Stomach smooth muscle (tissue), 2 donors: ENCODE data around the gene POPDC2.
A peak's percentile ranks its signal among the peaks of the same experiment; 100 is the strongest.

Experiments used
- H3K27ac ChIP-seq: one replicate; pipeline ENCODE4 v1.7.0; 2013; ENCODE audit warnings: mild to moderate bottlenecking, low read length, inconsistent platforms
- H3K27me3 ChIP-seq, 2 donors: one replicate each; pipeline ENCODE4 v1.7.0; 2013; ENCODE audit warnings: low read length in 2 of 2; ENCODE audit not compliant: insufficient read depth in 2 of 2, control insufficient read depth in 1 of 2
- H3K36me3 ChIP-seq, 2 donors: one replicate each; pipeline ENCODE4 v1.7.0; 2013; ENCODE audit warnings: low read length in 2 of 2; ENCODE audit not compliant: control insufficient read depth in 2 of 2, insufficient read depth in 2 of 2
- H3K4me1 ChIP-seq: one replicate; pipeline ENCODE4 v1.7.0; 2013; ENCODE audit warnings: low read length; ENCODE audit not compliant: control insufficient read depth, insufficient read depth
- H3K4me3 ChIP-seq, 2 donors: one replicate each; pipeline ENCODE4 v1.7.0; 2013; ENCODE audit warnings: low read length in 2 of 2
- H3K9ac ChIP-seq, 2 donors: one replicate each; pipeline ENCODE4 v1.7.0; 2013; ENCODE audit warnings: low read length in 2 of 2, mild to moderate bottlenecking in 1 of 2
- H3K9me3 ChIP-seq, 2 donors: one replicate each; pipeline ENCODE4 v1.7.0; 2013; ENCODE audit warnings: low read length in 2 of 2; ENCODE audit not compliant: control insufficient read depth in 2 of 2
- donor health status: healthy.
- donor health status: Pancreatic carcinoma.

Gene POPDC2

DNA sequence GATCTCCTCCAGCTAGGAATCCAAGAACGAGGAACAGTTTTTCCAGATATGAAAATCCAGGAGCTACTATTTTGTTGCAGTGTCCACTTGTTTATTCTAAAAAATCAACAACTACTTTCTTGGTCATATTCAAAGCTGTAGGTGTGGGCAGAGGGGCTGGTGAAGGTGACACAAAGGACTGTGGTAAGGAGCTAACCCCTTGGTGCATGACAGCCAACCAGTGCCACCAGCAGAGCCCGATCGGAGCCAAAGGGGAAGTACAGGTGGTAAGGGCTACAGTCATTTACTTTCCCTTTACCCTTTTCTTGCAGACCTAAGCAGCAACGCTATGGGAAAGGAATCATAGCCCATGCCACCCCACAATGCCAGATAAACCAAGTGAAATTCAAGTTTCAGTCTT, 32.0 kb downstream of the POPDC2 start:
- H3K36me3 ChIP-seq, result no peaks in the 10 kb centered on the region
- H3K9me3 ChIP-seq, result no peaks in the 10 kb centered on the region
- no peaks in the 10 kb centered on the region for H3K27me3 ChIP-seq
- no peak overlapping the region for H3K27ac ChIP-seq
- no peak overlapping the region for H3K4me3 ChIP-seq
- H3K9ac ChIP-seq, result no peak overlapping the region
- peaks cover 11% of the 10 kb centered on the region for H3K4me1 ChIP-seq

DNA sequence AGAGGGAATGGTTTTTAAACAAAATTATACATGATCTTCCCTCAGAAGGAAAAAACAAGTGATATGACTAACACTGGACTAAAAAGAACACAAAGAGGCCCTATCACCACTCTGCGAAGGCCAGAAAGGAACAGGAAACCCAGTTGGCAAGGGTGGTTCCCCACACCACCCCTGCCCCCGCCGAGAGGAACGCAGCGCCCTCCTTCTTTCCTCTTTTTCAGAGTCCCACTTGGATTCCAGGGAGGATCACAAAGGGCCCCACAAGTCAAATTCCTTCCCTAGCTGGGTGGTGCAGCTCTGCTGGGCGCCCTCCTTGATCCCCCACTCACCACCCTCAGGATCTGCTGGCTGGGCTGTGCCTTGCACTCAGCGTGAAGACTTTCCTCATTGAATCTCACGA, 32.9 kb downstream of the POPDC2 start:
- Histone ChIP-seq H3K9me3 (no peaks in the 10 kb centered on the region), H3K36me3 (no peaks in the 10 kb centered on the region), H3K4me1 (peaks cover 11% of the 10 kb centered on the region), H3K4me3 (no peak overlapping the region), H3K27ac (peak overlapping the region; percentile 24), H3K9ac (no peak overlapping the region), H3K27me3 (no peaks in the 10 kb centered on the region)

- Histone ChIP-seq H3K4me1 (peaks cover 11% of the 10 kb centered on the region), H3K36me3 (no peaks in the 10 kb centered on the region), H3K9ac (no peak overlapping the region), H3K27me3 (no peaks in the 10 kb centered on the region), H3K9me3 (no peaks in the 10 kb centered on the region), H3K4me3 (no peak overlapping the region), H3K27ac (no peak overlapping the region)
Observed at GRCh38 chr3:119626196-119626595, 34.2 kb downstream of the POPDC2 start.

GRCh38 chr3:119625451-119626153, 34.8 kb downstream of the POPDC2 start:
- no peak overlapping the region for H3K27ac ChIP-seq
- H3K4me3 ChIP-seq, result no peak overlapping the region
- no peaks in the 10 kb centered on the region for H3K9me3 ChIP-seq
- H3K4me1 ChIP-seq, result peaks cover 9% of the 10 kb centered on the region
- H3K9ac ChIP-seq, result no peak overlapping the region
- no peaks in the 10 kb centered on the region for H3K27me3 ChIP-seq
- no peaks in the 10 kb centered on the region for H3K36me3 ChIP-seq

- H3K4me1 ChIP-seq, result peaks cover 3% of the 10 kb centered on the region
- H3K27ac ChIP-seq, result no peak overlapping the region
- H3K4me3 ChIP-seq, result no peak overlapping the region
- H3K9ac ChIP-seq, result no peak overlapping the region
- H3K27me3 ChIP-seq, result no peaks in the 10 kb centered on the region
- no peaks in the 10 kb centered on the region for H3K36me3 ChIP-seq
- no peaks in the 10 kb centered on the region for H3K9me3 ChIP-seq
Observed at GRCh38 chr3:119624002-119624720, 36.2 kb downstream of the POPDC2 start.

- H3K4me3 ChIP-seq, result no peak overlapping the region
- no peaks in the 10 kb centered on the region for H3K9me3 ChIP-seq
- H3K36me3 ChIP-seq, result no peaks in the 10 kb centered on the region
- H3K27me3 ChIP-seq, result no peaks in the 10 kb centered on the region
- H3K4me1 ChIP-seq, result no peaks in the 10 kb centered on the region
- no peak overlapping the region for H3K9ac ChIP-seq
- no peak overlapping the region for H3K27ac ChIP-seq
Observed at GRCh38 chr3:119620899-119621298, 39.5 kb downstream of the POPDC2 start.

DNA sequence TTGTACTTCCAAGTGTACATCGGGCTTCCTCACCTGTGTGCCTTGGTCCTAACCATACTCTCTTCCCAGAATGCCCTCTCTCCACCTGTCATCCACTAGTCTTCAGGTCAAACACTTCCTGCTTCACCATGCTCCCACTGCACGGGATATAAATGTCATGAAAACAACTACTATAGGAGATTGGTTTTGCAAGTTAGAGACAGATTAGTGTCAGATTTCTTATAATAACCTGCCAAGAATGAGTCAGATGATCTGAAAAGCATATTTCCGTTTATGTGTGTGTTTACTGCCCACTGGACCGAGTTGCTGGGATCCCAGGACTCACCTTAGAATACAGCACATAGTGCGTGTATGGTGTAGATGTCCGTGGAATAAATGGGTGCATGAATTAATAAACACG, 41.3 kb downstream of the POPDC2 start:
- Histone ChIP-seq H3K4me1 (no peaks in the 10 kb centered on the region), H3K4me3 (no peak overlapping the region), H3K36me3 (no peaks in the 10 kb centered on the region), H3K27ac (no peak overlapping the region), H3K27me3 (no peaks in the 10 kb centered on the region), H3K9me3 (no peaks in the 10 kb centered on the region), H3K9ac (no peak overlapping the region)

- no peaks in the 10 kb centered on the region for H3K36me3 ChIP-seq
- no peak overlapping the region for H3K9ac ChIP-seq
- no peaks in the 10 kb centered on the region for H3K9me3 ChIP-seq
- H3K4me3 ChIP-seq, result no peak overlapping the region
- H3K27me3 ChIP-seq, result no peaks in the 10 kb centered on the region
- no peak overlapping the region for H3K27ac ChIP-seq
- H3K4me1 ChIP-seq, result no peaks in the 10 kb centered on the region
Observed at GRCh38 chr3:119616056-119616455, 44.3 kb downstream of the POPDC2 start.

GRCh38 chr3:119613872-119614271, 46.5 kb downstream of the POPDC2 start:
- Histone ChIP-seq H3K27me3 (no peaks in the 10 kb centered on the region), H3K4me3 (no peak overlapping the region), H3K36me3 (no peaks in the 10 kb centered on the region)

GRCh38 chr3:119613201-119613600, 47.2 kb downstream of the POPDC2 start:
- Histone ChIP-seq H3K36me3 (no peaks in the 10 kb centered on the region), H3K9ac (no peak overlapping the region), H3K4me1 (no peaks in the 10 kb centered on the region), H3K9me3 (no peaks in the 10 kb centered on the region), H3K4me3 (no peak overlapping the region), H3K27me3 (no peaks in the 10 kb centered on the region), H3K27ac (no peak overlapping the region)

More at GRCh38 chr3:119613872-119614271, 46.5 kb downstream of the POPDC2 start:
- Histone ChIP-seq H3K27ac (no peak overlapping the region), H3K9me3 (no peaks in the 10 kb centered on the region), H3K4me1 (no peaks in the 10 kb centered on the region), H3K9ac (no peak overlapping the region)

GRCh38 chr3:119611664-119612063, 48.7 kb downstream of the POPDC2 start:
- H3K4me3 ChIP-seq, result no peak overlapping the region
- H3K9me3 ChIP-seq, result no peaks in the 10 kb centered on the region
- H3K27me3 ChIP-seq, result no peaks in the 10 kb centered on the region
- no peaks in the 10 kb centered on the region for H3K36me3 ChIP-seq
- H3K4me1 ChIP-seq, result no peaks in the 10 kb centered on the region
- no peak overlapping the region for H3K9ac ChIP-seq
- no peak overlapping the region for H3K27ac ChIP-seq
